PC-9 (cell line): ENCODE data around the gene STAU1. TPM values are rescaled to one million over a fixed set of nuclear protein-coding genes. Genes with fewer than 3 reads are reported as not detected.

Experiments used
- Bru-seq: library from RNA; stranded (reverse); fragments of 400-500 nt; gene quantifications from one replicate; lab custom pipeline; 2021; lab: Mats Ljungman, UMichigan
- BruChase-seq, 2 experiments: library from RNA; stranded (reverse); fragments of 400-500 nt; gene quantifications; one replicate each; lab custom pipeline; 2021; lab: Mats Ljungman, UMichigan
- BruUV-seq: library from RNA; stranded (reverse); fragments of 400-500 nt; replicated peaks from 2 replicates; lab custom pipeline; 2021; lab: Mats Ljungman, UMichigan
- CTCF ChIA-PET: fragments of 300-600 bp; sonication (Branson Sonifier 250); formaldehyde crosslinking; loops from one replicate; lab custom pipeline; 2022; ENCODE audit warnings: antibody characterized with exemption; lab: Charles Lee
- POLR2A ChIA-PET: fragments of 300-600 bp; sonication (Branson Sonifier 250); formaldehyde crosslinking; loops from one replicate; lab custom pipeline; 2022; ENCODE audit warnings: antibody characterized with exemption; ENCODE audit not compliant: unreplicated experiment; lab: Charles Lee
- DNase-seq, 2 experiments: peaks; one replicate each; pipeline versions ENCODE4 v3.0.0 to v3.0.0-alpha.2; 2015 to 2022; ENCODE audit warnings: mixed read lengths in 1 of 2
- H2AFZ ChIP-seq: fragments of 200-600 bp; sonication (generic); 2 replicates; pipeline ENCODE4 v1.8.1; 2017; ENCODE audit warnings: antibody characterized with exemption
- H3F3A ChIP-seq: fragments of 200-600 bp; sonication (generic); 2 replicates; pipeline ENCODE4 v1.8.1; 2017; ENCODE audit warnings: antibody characterized with exemption, mild to moderate bottlenecking, low read depth; ENCODE audit not compliant: insufficient read depth
- H3K27ac ChIP-seq: fragments of 200-600 bp; sonication (generic); 2 replicates; pipeline ENCODE4 v1.6.1; 2016; ENCODE audit warnings: mixed run types
- H3K27me3 ChIP-seq: fragments of 200-600 bp; sonication (generic); 2 replicates; pipeline ENCODE4 v1.6.1; 2016; ENCODE audit warnings: low read depth, mixed run types; ENCODE audit not compliant: insufficient read depth
- H3K36me3 ChIP-seq: fragments of 200-600 bp; sonication (generic); 2 replicates; pipeline ENCODE4 v1.6.1; 2016; ENCODE audit warnings: low read depth, mixed run types
- H3K4me1 ChIP-seq: fragments of 200-600 bp; sonication (generic); replicated peaks from 2 replicates; pipeline ENCODE4 v1.6.1; 2016; ENCODE audit warnings: mixed run types; ENCODE audit not compliant: insufficient read depth
- H3K4me2 ChIP-seq: fragments of 200-600 bp; sonication (generic); 2 replicates; pipeline ENCODE4 v1.6.1; 2017; ENCODE audit warnings: mixed run types
- H3K4me3 ChIP-seq: fragments of 200-600 bp; sonication (generic); 2 replicates; pipeline ENCODE4 v1.6.1; 2016; ENCODE audit warnings: mixed run types
- H3K79me2 ChIP-seq: fragments of 200-600 bp; sonication (generic); 2 replicates; pipeline ENCODE4 v1.6.1; 2017; ENCODE audit warnings: low read depth, mixed run types
- H3K9me2 ChIP-seq: fragments of 200-600 bp; sonication (generic); 2 replicates; pipeline ENCODE4 v1.8.1; 2017; ENCODE audit warnings: mild to moderate bottlenecking; ENCODE audit not compliant: insufficient read depth
- H3K9me3 ChIP-seq: fragments of 200-600 bp; sonication (generic); 2 replicates; pipeline ENCODE4 v1.8.1; 2016; ENCODE audit warnings: low read depth; ENCODE audit not compliant: insufficient read depth
- H4K20me1 ChIP-seq: fragments of 200-600 bp; sonication (generic); 2 replicates; pipeline ENCODE4 v1.8.1; 2017; ENCODE audit not compliant: insufficient read depth
- CTCF ChIP-seq: fragments of 200-600 bp; sonication (generic); conservative IDR thresholded peaks from 2 replicates; pipeline ENCODE4 v1.6.1; 2017; ENCODE audit warnings: mixed run types, antibody characterized with exemption, mild to moderate bottlenecking, moderate library complexity
- EZH2 ChIP-seq: fragments of 200-600 bp; sonication (generic); IDR thresholded peaks from 2 replicates; pipeline ENCODE4 v1.8.0; 2017; ENCODE audit warnings: antibody characterized with exemption, low read depth
- intact Hi-C: fragments of 100-400 bp; cut with micrococcal nuclease; formaldehyde crosslinking; loops from one replicate; pipeline ENCODE4 v1.10.0; 2022; ENCODE audit not compliant: unreplicated experiment
- long read RNA-seq: library from polyadenylated mRNA; stranded (forward); transcript quantifications from one replicate; pipeline ENCODE4 v2.0.0, GENCODE V29; 2022
- total RNA-seq: library from RNA; stranded (reverse); gene quantifications from 2 replicates; pipeline ENCODE4 v1.2.3, GENCODE V29; 2021

Gene STAU1
- total RNA-seq = 127 and 153 TPM in 2 replicates
- Bru-seq, nascent RNA = percentile 92 among the genes with signal in this experiment
- BruChase-seq, experiment 1, labeled RNA remaining after a 2-hour chase = percentile 91 among the genes with signal in this experiment
- BruChase-seq, experiment 2, labeled RNA remaining after a 6-hour chase = percentile 94 among the genes with signal in this experiment
- long read RNA-seq, transcript STAU1-201 (14 exons, 3,334 nt) = minor isoform, 15 of 357 reads
- long read RNA-seq, transcript STAU1-206 (13 exons, 3,411 nt) = minor isoform, 17 of 357 reads
- long read RNA-seq, transcript STAU1-203 (13 exons, 3,211 nt) = major isoform, 124 of 357 reads
- long read RNA-seq, transcript STAU1-202 (12 exons, 3,136 nt) = minor isoform, 20 of 357 reads
- long read RNA-seq, partial matches to known transcripts = 120 of 357 reads
- long read RNA-seq, other reads (novel, unspliced or antisense) = 45 of 357 reads

- H3K27me3 ChIP-seq = no peaks in the 10 kb centered on the region
- no TSS peak for BruUV-seq
Measured at GRCh38 chr20:49187851-49188641, at the start of gene STAU1. TSS of gene STAU1 (minus strand) at chr20:49188334. CDS start at chr20:49166201, 22,133 bp downstream.

GRCh38 chr20:49237531-49237930 lies 49.4 kb upstream of the STAU1 start:
- H3F3A ChIP-seq = no peaks in the 10 kb centered on the region; the same call in 1 of the 2 replicates
- DNase-seq = no peak
- peaks cover 47% of the 10 kb centered on the region for H3K36me3 ChIP-seq
- H2AFZ ChIP-seq = no peak overlapping the region
- no peaks in the 10 kb centered on the region for H3K27me3 ChIP-seq
- ChIA-PET POLR2A (no interaction called here), CTCF (no interaction called here)
- H4K20me1 ChIP-seq = 0 out of 2 replicates have a peak, but pooled peaks cover 4% of the 10 kb centered on the region
- H3K4me1 ChIP-seq = no peaks in the 10 kb centered on the region
- H3K79me2 ChIP-seq = no peaks in the 10 kb centered on the region
- intact Hi-C loops = no loop called here
- BruUV-seq = no TSS peak
- H3K4me3 ChIP-seq = no peak overlapping the region
- H3K27ac ChIP-seq = no peak overlapping the region
- no peak for TF ChIP-seq EZH2
- no peak for TF ChIP-seq CTCF
- no peaks in the 10 kb centered on the region for H3K9me3 ChIP-seq
- H3K9me2 ChIP-seq = no peaks in the 10 kb centered on the region
- H3K4me2 ChIP-seq = no peak overlapping the region

More at GRCh38 chr20:49187851-49188641, at the start of gene STAU1:
- Histone ChIP-seq H3K9me3 (no peaks in the 10 kb centered on the region), H2AFZ (peak within 1 kb of the TSS; percentile 85), H4K20me1 (peaks cover 40% of the 10 kb centered on the region), H3K4me2 (peak within 1 kb of the TSS; percentile 79), H3K4me1 (peaks cover 7% of the 10 kb centered on the region), H3K27ac (peak within 1 kb of the TSS; percentile 30; the same call in 1 of the 2 replicates), H3K79me2 (peaks cover 47% of the 10 kb centered on the region), H3F3A (peaks cover 4% of the 10 kb centered on the region; the same call in 1 of the 2 replicates), H3K4me3 (peak within 1 kb of the TSS; percentile 99), H3K9me2 (no peaks in the 10 kb centered on the region), H3K36me3 (peaks cover 7% of the 10 kb centered on the region; the same call in 1 of the 2 replicates)
- no peak for TF ChIP-seq CTCF
- DNase-seq = peak; percentile 89 to 97
- intact Hi-C loops = loop anchor here (1.0 kb wide), 2 partner anchors 29 to 90 kb away; partner anchors contain the start of gene ZNFX1
- ChIA-PET POLR2A (no interaction called here), CTCF (interaction anchor here (0.6 to 1.0 kb wide), 4 partner anchors 9 to 696 kb away, joined by 3 to 5 read pairs (median 4); no protein-coding TSS in a partner anchor)

GRCh38 chr20:49236301-49236700 lies 48.2 kb upstream of the STAU1 start:
- Histone ChIP-seq H3K27me3 (no peaks in the 10 kb centered on the region), H3F3A (no peaks in the 10 kb centered on the region; the same call in 1 of the 2 replicates), H3K4me1 (no peaks in the 10 kb centered on the region), H3K9me3 (no peaks in the 10 kb centered on the region), H3K27ac (no peak overlapping the region), H3K36me3 (peaks cover 45% of the 10 kb centered on the region), H3K79me2 (no peaks in the 10 kb centered on the region), H3K4me2 (no peak overlapping the region), H3K4me3 (no peak overlapping the region), H2AFZ (no peak overlapping the region), H3K9me2 (no peaks in the 10 kb centered on the region), H4K20me1 (0 out of 2 replicates have a peak, but pooled peaks cover 4% of the 10 kb centered on the region)
- POLR2A ChIA-PET = no interaction called here
- CTCF ChIA-PET = no interaction called here
- no peak for TF ChIP-seq EZH2
- no peak for TF ChIP-seq CTCF
- intact Hi-C loops = no loop called here
- DNase-seq = no peak
- no TSS peak for BruUV-seq
